GM18867 (cell line): ENCODE data around the gene GPX3.

Source experiments
- ATAC-seq: cut with Tn5 transposase; IDR thresholded peaks from one replicate; pipeline ENCODE4 v1.9.1; 2021; ENCODE audit warnings: mild to moderate bottlenecking, moderate library complexity; ENCODE audit not compliant: unreplicated experiment

Gene GPX3

GRCh38 chr5:151076616-151077015 lies 56.2 kb downstream of the GPX3 start:
- no peak for ATAC-seq

GRCh38 chr5:151077419-151077818 lies 57.0 kb downstream of the GPX3 start:
- no peak for ATAC-seq

GRCh38 chr5:151077967-151078366 lies 57.6 kb downstream of the GPX3 start:
- no peak for ATAC-seq
